Keratinocyte (primary cell): Measurements from ENCODE around the gene MTA1. TPM values are rescaled to one million over a fixed set of nuclear protein-coding genes. Genes with fewer than 3 reads are reported as not detected.

Experiments used
- DNase-seq: peaks from one replicate; pipeline ENCODE4 v3.0.0-alpha.2; 2011; ENCODE audit warnings: low read depth, missing footprints, low spot score
- FAIRE-seq: peaks from 2 replicates; lab custom pipeline; 2011; peaks lifted over from hg19 to GRCh38; lab: Jason Lieb, UNC
- H2AFZ ChIP-seq: 2 replicates; pipeline ENCODE4 v1.6.0; 2012; ENCODE audit warnings: low read length, control low read depth, inconsistent platforms; ENCODE audit not compliant: control insufficient read depth
- H3K27ac ChIP-seq: 2 replicates; pipeline ENCODE4 v1.5.1; 2011; ENCODE audit warnings: low read length; ENCODE audit not compliant: control insufficient read depth, insufficient read depth
- H3K27me3 ChIP-seq: 3 replicates; pipeline ENCODE4 v1.6.0; 2011; ENCODE audit warnings: low read length; ENCODE audit not compliant: control insufficient read depth, insufficient read depth; ENCODE audit errors: extremely low read depth
- H3K36me3 ChIP-seq, 2 experiments: 2 replicates in 1 of 2; 3 replicates in 1 of 2; pipeline ENCODE4 v1.5.1; 2011; ENCODE audit warnings: low read length in 2 of 2, mild to moderate bottlenecking in 1 of 2; ENCODE audit not compliant: control insufficient read depth in 2 of 2, insufficient read depth in 2 of 2; ENCODE audit errors: extremely low read depth in 1 of 2
- H3K4me1 ChIP-seq: 3 replicates; pipeline ENCODE4 v1.5.1; 2011; ENCODE audit warnings: low read length; ENCODE audit not compliant: control insufficient read depth, insufficient read depth; ENCODE audit errors: extremely low read depth
- H3K4me2 ChIP-seq: 3 replicates; pipeline ENCODE4 v1.6.0; 2011; ENCODE audit warnings: low read depth, low read length; ENCODE audit not compliant: control insufficient read depth, insufficient read depth; ENCODE audit errors: extremely low read depth
- H3K4me3 ChIP-seq, 3 experiments: fragments of 200-600 bp in 1 of 3; sonication (generic) in 1 of 3; 2 replicates in 2 of 3; 3 replicates in 1 of 3; pipeline ENCODE4 v1.5.1; 2011 to 2016; ENCODE audit warnings: low read length in 3 of 3, mild to moderate bottlenecking in 3 of 3, control low read depth in 2 of 3, inconsistent platforms in 1 of 3, low read depth in 1 of 3, mixed read lengths in 1 of 3, mixed run types in 1 of 3, moderate library complexity in 1 of 3; ENCODE audit not compliant: control insufficient read depth in 2 of 3, insufficient read depth in 2 of 3; ENCODE audit errors: extremely low read depth in 1 of 3
- H3K79me2 ChIP-seq: 2 replicates; pipeline ENCODE4 v1.6.0; 2012; ENCODE audit warnings: low read length; ENCODE audit not compliant: control insufficient read depth, insufficient read depth
- H3K9ac ChIP-seq: 3 replicates; pipeline ENCODE4 v1.6.0; 2011; ENCODE audit warnings: low read length; ENCODE audit not compliant: control insufficient read depth, insufficient read depth; ENCODE audit errors: extremely low read depth
- H3K9me1 ChIP-seq: 3 replicates; pipeline ENCODE4 v1.6.0; 2011; ENCODE audit warnings: low read length; ENCODE audit not compliant: control insufficient read depth, insufficient read depth; ENCODE audit errors: extremely low read depth
- H3K9me3 ChIP-seq: 2 replicates; pipeline ENCODE4 v1.5.1; 2012; ENCODE audit warnings: low read depth, low read length; ENCODE audit not compliant: control insufficient read depth
- H4K20me1 ChIP-seq: 3 replicates; pipeline ENCODE4 v1.6.0; 2011; ENCODE audit warnings: low read length; ENCODE audit not compliant: control insufficient read depth, insufficient read depth; ENCODE audit errors: extremely low read depth
- CTCF ChIP-seq, 3 experiments: IDR thresholded peaks in 1 of 3; conservative IDR thresholded peaks in 1 of 3; optimal IDR thresholded peaks in 1 of 3; 2 replicates in 2 of 3; 3 replicates in 1 of 3; pipeline versions ENCODE3 to v1.5.1; 2011; ENCODE audit warnings: low read length in 3 of 3, mild to moderate bottlenecking in 3 of 3, moderate library complexity in 2 of 3, control low read depth in 1 of 3, inconsistent platforms in 1 of 3; ENCODE audit not compliant: insufficient read depth in 2 of 3; ENCODE audit errors: extremely low read depth in 1 of 3
- EZH2 ChIP-seq: IDR thresholded peaks from one replicate; pipeline ENCODE4 v1.6.1; 2012; ENCODE audit warnings: inconsistent platforms, mild to moderate bottlenecking, low read length, moderate library complexity
- dilution Hi-C: fragments of 300-500 bp; cut with MboI; formaldehyde crosslinking; loops from one replicate; pipeline ENCODE4 v1.7.0; 2020; ENCODE audit warnings: low sequenced_read_pairs; ENCODE audit not compliant: extremely low pct_ligation_motif_present
- polyA plus RNA-seq, 5 experiments: library from polyadenylated mRNA; depleted of rRNA in 3 of 5; stranded (reverse) in 3 of 5; stranded (forward) in 1 of 5; unstranded in 1 of 5; fragments of >200 nt; gene quantifications; 1 replicate in 1 of 5; 2 replicates in 3 of 5; 3 replicates in 1 of 5; pipeline versions ENCODE4 v1.2.1 to v1.2.3, GENCODE V29; 2011 to 2012; ENCODE audit warnings: missing spikeins in 2 of 5, low read depth in 1 of 5, low replicate concordance in 1 of 5

The MTA1 gene
- polyA plus RNA-seq, 1 donor (not counting 4 experiments of a cell fraction or from before 2014, with no cell fraction given), result 33.6 TPM

- dilution Hi-C loops, result no loop called here
- Histone ChIP-seq H3K4me1 (peaks cover 20% of the 10 kb centered on the region), H3K27me3 (no peaks in the 10 kb centered on the region), H3K36me3 (peaks cover 11 to 24% of the 10 kb centered on the region in 2 experiments), H3K4me2 (no peak overlapping the region), H3K9ac (no peak overlapping the region), H3K27ac (no peak overlapping the region), H3K4me3 (no peak overlapping the region), H3K9me1 (peaks cover 2% of the 10 kb centered on the region), H2AFZ (no peak overlapping the region), H3K9me3 (no peaks in the 10 kb centered on the region), H3K79me2 (peaks cover 86% of the 10 kb centered on the region), H4K20me1 (peaks cover 24% of the 10 kb centered on the region)
- no peak for DNase-seq
- no peak for FAIRE-seq
- TF ChIP-seq CTCF (optimal IDR thresholded peaks at IDR 0.05 in 1 of 3, IDR thresholded peaks at IDR 0.05 in 1 of 3, conservative IDR thresholded peaks at IDR 0.05 in 1 of 3; ENCODE audit: extremely low read depth in 1 of 3, insufficient read depth in 2 of 3, low read length in 3 of 3) (no peak), EZH2 (no peak)
These were observed 6.2 kb downstream of the MTA1 start for GRCh38 chr14:105425823-105426247.

GRCh38 chr14:105426416-105427130, 6.9 kb downstream of the MTA1 start:
- Histone ChIP-seq H3K27me3 (no peaks in the 10 kb centered on the region), H3K4me3 (no peak overlapping the region), H4K20me1 (peaks cover 25% of the 10 kb centered on the region), H3K4me1 (peaks cover 16% of the 10 kb centered on the region), H3K9me3 (no peaks in the 10 kb centered on the region), H3K36me3 (peaks cover 11 to 24% of the 10 kb centered on the region in 2 experiments), H3K4me2 (no peak overlapping the region), H3K9ac (no peak overlapping the region), H2AFZ (no peak overlapping the region), H3K27ac (no peak overlapping the region), H3K79me2 (peaks cover 86% of the 10 kb centered on the region), H3K9me1 (peaks cover 2% of the 10 kb centered on the region)
- FAIRE-seq (no peak), DNase-seq (no peak)
- dilution Hi-C loops, result no loop called here
- no peak for TF ChIP-seq CTCF (optimal IDR thresholded peaks at IDR 0.05 in 1 of 3, IDR thresholded peaks at IDR 0.05 in 1 of 3, conservative IDR thresholded peaks at IDR 0.05 in 1 of 3; ENCODE audit: extremely low read depth in 1 of 3, insufficient read depth in 2 of 3, low read length in 3 of 3)
- TF ChIP-seq EZH2, result no peak
